ENCODE measurements around the gene KCNQ2.

GRCh38 chr20:63356931-63357879 lies 115.2 kb downstream of the KCNQ2 start:
- no peak for TF ChIP-seq CTCF (IDR thresholded peaks at IDR 0.05 in 2 of 3, conservative IDR thresholded peaks at IDR 0.05 in 1 of 3; ENCODE audit: borderline replicate concordance in 1 of 3, insufficient read depth in 1 of 3, low read depth in 2 of 3, low read length in 2 of 3)
- no peak for TF ChIP-seq SIN3A (IDR thresholded peaks at IDR 0.05; ENCODE audit: low read depth)
- no peak for TF ChIP-seq ATF3 (IDR thresholded peaks at IDR 0.05)
- TF ChIP-seq ZNF274 (IDR thresholded peaks at IDR 0.05; ENCODE audit: low read depth, low read length), result no peak
- no peak for TF ChIP-seq CEBPB (IDR thresholded peaks at IDR 0.05; ENCODE audit: low read depth)
- no peak for TF ChIP-seq SP1 (IDR thresholded peaks at IDR 0.05; ENCODE audit: low read depth)
- no peak for TF ChIP-seq JUND (IDR thresholded peaks at IDR 0.05)
- TF ChIP-seq POLR2A (IDR thresholded peaks at IDR 0.05; ENCODE audit: borderline replicate concordance, extremely low read depth, insufficient read depth, insufficient read length), result no peak
- no peak for TF ChIP-seq MAX (IDR thresholded peaks at IDR 0.05)

Data from HCT116 (cell line).